Forelimb muscle (tissue), 1 donor: ENCODE results near the gene AGAP2. TPM values are rescaled to one million over a fixed set of nuclear protein-coding genes. Genes with fewer than 3 reads are reported as not detected.
"Not testable (repeated sequence)": the region's sequence is repeated elsewhere in the genome, so short reads cannot be mapped to it uniquely, and the experiment has no call there.

ENCODE experiments used
- DNase-seq: peaks from one replicate; pipeline ENCODE4 v3.0.0-alpha.2; 2013; ENCODE audit warnings: low read depth
- polyA plus RNA-seq: library from polyadenylated mRNA; unstranded; fragments of 120-200 nt; gene quantifications from one replicate; pipeline ENCODE4 v1.2.1, GENCODE V29; 2013; ENCODE audit not compliant: insufficient read length

The AGAP2 gene
- polyA plus RNA-seq, 1 donor: 8.2 TPM

GRCh38 chr12:57695770-57696432 is 42.6 kb downstream of the AGAP2 start:
- DNase-seq: no peak

DNA sequence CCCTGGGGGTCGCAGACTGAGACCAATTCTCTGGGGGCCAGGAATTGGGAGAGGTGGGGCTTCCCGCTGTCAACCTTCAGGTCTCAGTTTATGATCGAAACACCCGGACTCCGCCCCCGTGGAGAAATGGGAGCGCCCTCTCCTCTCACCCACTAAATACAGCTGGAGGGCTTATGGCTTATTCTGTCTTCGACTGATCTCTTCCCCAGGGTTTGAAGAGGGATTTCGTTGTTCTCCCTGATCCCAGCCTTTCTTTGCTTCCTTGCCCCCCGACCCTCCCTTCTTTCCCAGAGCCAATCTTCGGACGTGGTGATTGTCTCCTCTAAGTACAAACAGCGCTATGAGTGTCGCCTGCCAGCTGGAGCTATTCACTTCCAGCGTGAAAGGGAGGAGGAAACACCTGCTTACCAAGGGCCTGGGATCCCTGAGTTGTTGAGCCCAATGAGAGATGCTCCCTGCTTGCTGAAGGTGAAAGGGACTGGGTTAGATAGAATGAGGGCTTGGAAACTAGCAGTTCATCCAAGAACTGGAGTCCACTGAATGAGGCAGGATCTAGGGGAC is 44.0 kb downstream of the AGAP2 start:
- DNase-seq: no peak

GRCh38 chr12:57693659-57694458 is 44.7 kb downstream of the AGAP2 start, which contains the start of gene OS9:
TSS of gene OS9 (plus strand) at chr12:57694132. CDS start at chr12:57694162, 30 bp downstream.
- peak; percentile 100 for DNase-seq

- DNase-seq: no peak
Observed at GRCh38 chr12:57693317-57693658, 45.3 kb downstream of the AGAP2 start.

- DNase-seq: no peak
Observed at GRCh38 chr12:57692500-57692899, 46.0 kb downstream of the AGAP2 start.

DNA sequence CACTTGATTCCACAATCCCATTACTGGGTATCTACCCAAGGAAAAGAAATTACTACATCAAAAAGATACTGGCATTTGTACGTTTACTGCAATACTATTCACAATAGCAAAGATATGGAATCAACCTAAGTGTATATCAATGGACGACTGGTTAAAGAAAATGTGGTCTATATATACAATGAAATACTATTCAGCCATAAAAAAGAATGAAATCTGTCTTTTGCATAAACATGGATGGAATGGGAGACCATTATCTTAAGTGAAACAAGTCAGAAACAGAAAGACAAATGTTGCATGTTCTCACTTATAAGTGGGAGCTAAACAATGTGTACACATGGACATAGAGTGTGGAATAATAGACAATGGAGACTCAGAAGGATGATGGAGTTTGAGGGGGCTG is 49.6 kb downstream of the AGAP2 start:
- no peak for DNase-seq

GRCh38 chr12:57687862-57688261 is 50.7 kb downstream of the AGAP2 start:
- DNase-seq: no peak

DNA sequence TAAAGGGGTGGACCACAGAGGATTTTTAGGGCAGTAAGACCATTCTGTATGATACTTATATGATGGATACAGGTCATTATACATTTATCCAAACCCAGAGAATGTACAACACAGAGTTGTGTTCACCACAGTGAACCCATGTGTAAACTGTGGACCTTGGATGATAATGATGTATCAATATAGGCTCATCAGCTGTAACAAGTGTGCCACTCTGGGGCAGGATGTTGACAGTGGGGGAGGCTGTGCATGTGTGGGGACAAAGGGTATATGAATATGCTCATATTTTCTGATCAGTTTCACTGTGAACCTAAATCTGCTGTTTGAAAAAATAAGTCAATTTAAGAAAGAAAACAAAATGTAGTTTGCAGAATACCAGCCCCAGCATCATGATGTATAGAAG is 58.8 kb downstream of the AGAP2 start:
- DNase-seq: no peak

DNA sequence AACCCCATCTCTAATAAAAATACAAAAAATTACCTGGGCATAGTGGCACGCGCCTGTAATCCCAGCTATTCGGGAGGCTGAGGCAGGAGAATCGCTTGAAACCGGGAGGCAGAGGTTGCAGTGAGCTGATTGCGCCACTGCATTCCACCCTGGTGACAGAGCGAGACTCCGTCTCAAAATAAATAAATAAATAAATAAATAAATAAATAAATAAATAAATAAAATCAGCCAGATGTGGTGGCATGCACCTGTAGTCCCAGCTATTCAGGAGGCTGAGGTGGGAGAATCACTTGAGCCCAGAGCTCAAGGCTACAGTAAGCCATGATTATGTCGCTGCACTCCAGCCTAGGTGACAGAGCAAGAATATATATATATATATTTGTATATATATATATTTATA is 60.6 kb downstream of the AGAP2 start:
- not testable (repeated sequence) for DNase-seq

DNA sequence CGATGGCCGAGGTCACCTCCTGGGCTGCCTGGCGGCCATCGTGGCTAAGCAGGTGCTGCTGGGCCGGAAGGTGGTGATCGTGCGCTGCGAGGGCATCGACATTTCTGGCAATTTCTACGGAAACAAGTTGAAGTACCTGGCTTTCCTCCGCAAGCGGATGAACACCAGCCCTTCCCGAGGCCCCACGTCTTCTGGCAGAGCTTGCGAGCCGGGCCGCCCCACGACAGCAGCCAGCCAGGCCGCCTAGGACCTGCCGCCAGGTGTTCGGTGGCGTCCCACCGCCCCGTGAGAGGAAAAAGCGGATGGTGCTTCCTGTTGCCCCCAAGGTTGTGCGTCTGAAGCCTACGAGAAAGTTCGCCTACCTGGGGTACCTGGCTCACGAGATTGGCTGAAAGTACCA is 63.9 kb downstream of the AGAP2 start:
- no peak for DNase-seq

Other genes with a start within 250 kb of the AGAP2 start
- 12.6 TPM for gene DDIT3, start 218.2 kb downstream of the AGAP2 start, polyA plus RNA-seq
- 43.1 TPM for gene MBD6, start 215.9 kb downstream of the AGAP2 start, polyA plus RNA-seq
- gene DCTN2, start 191.6 kb downstream of the AGAP2 start, polyA plus RNA-seq: 148 TPM
- 0.03 TPM for gene KIF5A, start 188.7 kb downstream of the AGAP2 start, polyA plus RNA-seq
- gene PIP4K2C, start 147.6 kb downstream of the AGAP2 start, polyA plus RNA-seq: 10.6 TPM
- 22.4 TPM for gene DTX3, start 133.9 kb downstream of the AGAP2 start, polyA plus RNA-seq
- 25.4 TPM for gene ARHGEF25, start 127.3 kb downstream of the AGAP2 start, polyA plus RNA-seq
- gene B4GALNT1, start 105.5 kb downstream of the AGAP2 start, polyA plus RNA-seq: 2.1 TPM
- 107 TPM for gene OS9, start 44.6 kb downstream of the AGAP2 start, polyA plus RNA-seq
- gene TSPAN31, start 6.3 kb upstream of the AGAP2 start, polyA plus RNA-seq: 40.9 TPM
- 134 TPM for gene CDK4, start 13.6 kb upstream of the AGAP2 start, polyA plus RNA-seq
- gene MARCHF9, start 16.4 kb upstream of the AGAP2 start, polyA plus RNA-seq: 8.3 TPM
- 0.86 TPM for gene CYP27B1, start 28.3 kb upstream of the AGAP2 start, polyA plus RNA-seq
- gene METTL1, start 33.4 kb upstream of the AGAP2 start, polyA plus RNA-seq: 24.4 TPM
- 6.9 TPM for gene EEF1AKMT3, start 33.9 kb upstream of the AGAP2 start, polyA plus RNA-seq
- 30.0 TPM for gene TSFM, start 44.0 kb upstream of the AGAP2 start, polyA plus RNA-seq
- gene AVIL, start 80.0 kb upstream of the AGAP2 start, polyA plus RNA-seq: 24.6 TPM
- gene CTDSP2, start 108.0 kb upstream of the AGAP2 start, polyA plus RNA-seq: 195 TPM
- 5.3 TPM for gene ATP23, start 202.8 kb upstream of the AGAP2 start, polyA plus RNA-seq